Activated CD4-positive, alpha-beta T cell treated with anti-CD3 and anti-CD28 coated beads for 24 hours (primary cell): ENCODE data around the gene CLOCK.

Experiments used
- DNase-seq, 2 donors: peaks; one replicate each; pipeline ENCODE4 v3.0.0-alpha.2; 2020; ENCODE audit warnings: low read depth in 2 of 2

Gene CLOCK

DNA sequence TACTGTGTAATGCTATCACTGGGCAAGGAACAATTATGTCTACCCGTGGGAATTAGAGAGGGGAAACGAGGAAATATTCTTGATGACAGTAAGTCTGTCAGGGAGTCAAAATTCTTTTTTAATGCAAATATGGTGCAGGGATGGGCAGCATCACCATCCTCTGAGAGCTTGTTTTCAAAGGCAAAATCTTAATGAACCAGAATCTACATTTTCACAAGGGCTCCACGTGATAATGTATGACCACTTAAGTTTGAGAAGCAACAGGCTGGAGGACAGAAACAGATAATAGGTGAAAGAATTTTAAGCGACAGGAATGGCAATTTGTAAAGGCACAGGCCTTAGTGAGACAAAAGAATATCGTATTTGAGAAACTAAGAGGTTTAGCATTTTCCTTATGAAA, 63.4 kb downstream of the CLOCK start:
- no peak for DNase-seq

DNA sequence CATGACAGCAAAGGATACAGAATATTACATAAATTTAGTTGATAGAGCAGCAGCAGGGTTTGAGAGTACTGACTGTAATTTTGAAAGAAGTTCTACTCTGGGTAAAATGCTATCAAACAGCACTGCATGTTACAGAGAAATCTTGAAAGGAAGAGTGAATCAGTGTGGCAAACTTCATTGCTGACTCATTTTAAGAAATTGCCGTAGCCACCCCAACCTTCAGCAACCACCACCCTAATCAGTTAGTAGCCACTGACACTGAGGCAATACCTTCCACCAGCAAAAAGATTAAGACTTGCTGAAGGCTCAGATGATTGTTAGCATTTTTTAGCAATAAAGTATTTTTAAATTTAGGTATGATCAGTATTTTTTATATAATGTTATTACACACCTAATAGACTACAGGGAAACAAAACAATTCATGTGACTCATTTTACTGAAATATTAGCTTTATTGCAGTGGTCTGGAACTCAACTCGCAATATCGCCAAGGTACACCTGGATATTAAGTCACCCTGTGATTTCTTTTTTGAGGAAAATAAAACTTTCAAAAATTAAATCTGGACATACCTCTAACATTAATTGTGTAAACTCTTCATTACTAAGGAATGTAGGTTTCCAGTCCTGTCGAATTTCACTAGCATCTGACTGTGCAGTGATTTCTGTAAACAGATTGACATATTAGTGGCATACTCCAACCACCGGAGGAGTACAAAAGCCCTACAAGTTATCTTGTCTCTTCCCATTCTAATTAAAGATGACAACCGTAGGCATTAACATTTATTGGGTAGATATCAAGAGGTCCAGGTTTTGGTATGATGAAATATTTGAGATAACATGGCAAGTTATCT, 71.1 kb downstream of the CLOCK start:
- no peak for DNase-seq

DNA sequence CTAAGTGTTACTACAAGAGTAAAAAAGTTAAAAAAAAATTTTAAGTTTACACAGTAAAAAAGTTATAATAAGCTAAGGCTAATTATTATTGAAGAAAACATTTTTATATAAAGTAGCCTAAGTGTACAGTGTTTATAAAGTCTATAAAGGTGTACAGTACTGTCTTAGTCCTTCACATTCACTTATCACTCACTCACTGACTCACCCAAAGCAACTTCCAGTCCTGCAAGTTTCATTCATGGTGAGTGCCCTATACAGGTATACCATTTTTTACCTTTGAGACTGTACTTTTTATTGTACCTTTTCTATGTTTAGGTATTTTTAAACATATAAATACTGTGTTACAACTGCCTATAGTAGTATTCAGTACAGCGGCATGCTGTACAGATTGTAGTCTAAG, 76.7 kb downstream of the CLOCK start:
- no peak for DNase-seq

DNA sequence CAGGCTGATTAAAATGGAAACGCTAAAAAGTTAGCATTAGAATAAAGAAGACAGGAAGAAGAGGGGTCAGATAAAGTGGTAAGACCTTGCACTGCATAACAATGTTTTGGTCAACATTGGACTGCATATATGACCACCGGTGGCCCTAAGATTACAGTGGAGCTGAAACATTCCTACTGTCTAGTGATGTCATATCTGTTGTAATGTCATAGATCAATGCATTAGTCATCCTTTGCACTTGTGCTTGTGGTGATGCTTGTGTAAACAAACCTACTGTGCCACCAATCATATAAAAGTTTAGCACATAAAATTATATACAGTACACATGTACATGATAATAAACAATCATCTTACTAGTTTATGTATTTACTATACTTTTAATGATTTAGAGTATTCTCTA, 78.0 kb downstream of the CLOCK start:
- DNase-seq: no peak

DNA sequence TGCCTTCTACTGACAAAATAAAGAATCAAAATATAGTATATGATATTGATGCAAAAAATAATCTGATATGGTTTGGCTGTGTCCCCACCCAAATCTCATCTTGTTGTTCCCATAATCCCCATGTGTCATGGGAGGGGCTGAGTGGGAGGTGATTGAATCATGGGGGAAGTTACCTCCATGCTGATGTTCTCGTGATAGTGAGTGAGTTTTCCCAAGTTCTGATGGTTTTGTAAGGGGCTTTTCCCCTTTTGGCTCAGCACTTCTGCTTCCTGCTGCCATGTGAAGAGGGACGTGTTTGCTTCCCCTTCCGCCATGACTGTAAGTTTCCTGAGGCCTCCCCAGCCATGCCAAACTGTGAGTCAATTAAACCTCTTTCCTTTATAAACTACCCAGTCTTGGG, 80.7 kb downstream of the CLOCK start:
- no peak for DNase-seq

DNA sequence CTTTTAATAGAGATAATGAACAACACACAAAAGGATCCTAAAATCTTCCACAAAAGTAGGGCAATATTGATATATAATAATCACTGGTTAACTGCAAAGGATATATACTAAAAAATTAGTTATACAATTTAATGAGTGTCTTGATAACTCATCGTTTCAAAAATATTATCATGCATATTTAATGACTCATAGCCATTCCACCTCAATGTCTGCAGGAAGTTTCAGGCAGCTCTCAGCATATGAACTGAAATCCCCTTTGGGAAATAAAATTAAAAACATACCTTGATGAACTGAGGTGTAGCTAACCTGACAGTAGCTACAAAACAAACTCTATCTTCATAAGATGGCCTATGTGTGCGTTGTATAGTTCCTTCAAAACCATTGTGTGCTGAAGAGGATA, 88.1 kb downstream of the CLOCK start:
- no peak for DNase-seq

DNA sequence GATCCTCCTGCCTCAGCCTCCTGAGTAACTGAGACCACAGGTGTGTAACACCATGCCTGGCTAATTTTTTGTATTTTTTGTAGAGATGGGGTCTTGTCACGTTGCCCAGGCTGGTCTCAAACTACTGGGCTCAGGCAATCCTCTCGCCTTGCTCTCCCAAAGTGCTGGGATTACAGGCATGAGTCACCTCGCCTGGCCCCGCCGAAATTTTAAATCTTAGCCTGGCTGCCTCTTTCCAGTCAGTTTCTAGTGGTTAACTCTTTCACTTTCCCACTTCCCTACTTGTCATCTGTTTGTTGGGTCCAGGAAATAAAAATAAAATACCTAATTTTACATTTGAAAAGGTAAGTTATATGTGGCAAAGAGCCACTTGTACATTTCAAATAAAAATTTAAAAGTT, 88.5 kb downstream of the CLOCK start:
- DNase-seq: no peak

DNA sequence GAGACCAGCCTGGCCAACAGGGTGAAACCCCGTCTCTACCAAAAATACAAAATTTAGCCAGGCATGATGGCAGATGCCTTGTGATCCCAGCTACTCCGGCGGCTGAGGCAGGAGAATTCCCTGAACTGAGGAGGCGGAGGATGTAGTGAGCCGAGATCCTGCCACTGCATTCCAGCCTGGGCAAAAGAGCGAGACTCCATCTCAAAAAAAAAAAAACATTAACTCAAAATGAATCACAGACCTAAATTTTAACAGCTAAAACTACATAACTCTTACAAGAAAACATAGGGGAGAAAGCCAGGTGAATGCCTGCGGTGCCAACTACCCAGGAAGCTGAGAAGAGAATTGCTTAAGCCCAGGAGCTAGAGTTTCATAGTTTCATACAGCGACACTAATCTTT, 96.1 kb downstream of the CLOCK start:
- DNase-seq: no peak

DNA sequence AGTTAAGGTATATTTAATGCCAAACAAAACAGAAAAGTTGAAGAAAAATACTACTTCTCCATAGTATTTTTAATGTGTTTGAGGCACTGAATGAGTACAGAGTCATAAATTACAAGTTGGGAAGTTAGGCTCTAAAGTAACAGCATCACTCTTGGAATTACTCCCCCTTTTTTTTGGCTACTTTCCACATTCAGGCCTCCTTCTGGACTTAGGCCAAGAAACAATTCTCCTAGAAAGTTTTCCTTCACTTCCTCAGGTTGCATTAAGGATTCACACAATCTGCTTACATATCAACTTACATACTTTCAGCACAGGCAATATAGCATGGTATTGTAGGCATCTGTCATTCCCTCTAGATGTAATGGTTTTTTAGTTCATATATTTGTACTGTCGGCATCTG, 98.9 kb downstream of the CLOCK start:
- no peak for DNase-seq

DNA sequence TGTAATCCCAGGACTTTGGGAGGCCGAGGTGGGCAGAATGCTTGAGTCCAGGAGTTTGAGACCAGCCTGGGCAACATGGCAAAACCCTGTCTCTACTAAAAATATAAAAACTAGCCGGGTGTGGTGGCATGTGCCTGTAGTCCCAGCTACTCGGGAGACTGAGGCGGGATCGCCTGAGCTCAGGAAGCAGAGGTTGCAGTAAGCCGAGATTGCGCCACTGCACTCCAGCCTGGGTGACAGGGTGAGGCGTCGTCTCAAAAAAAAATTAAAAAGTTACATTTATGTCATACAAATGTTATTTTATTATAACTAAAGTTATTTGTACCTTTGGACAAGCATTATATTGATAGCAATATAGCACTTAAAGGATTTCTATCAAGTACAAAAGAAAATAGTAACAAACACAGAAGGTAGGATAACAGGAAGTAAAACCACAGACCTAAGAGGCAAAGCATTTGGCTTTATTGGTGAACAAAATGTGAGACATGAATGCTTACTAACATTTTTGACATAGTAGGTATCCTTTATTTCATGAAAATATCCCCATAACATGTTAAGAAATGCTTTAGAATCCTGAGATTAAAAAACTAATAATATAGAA, 99.5 kb downstream of the CLOCK start:
- DNase-seq: no peak

DNA sequence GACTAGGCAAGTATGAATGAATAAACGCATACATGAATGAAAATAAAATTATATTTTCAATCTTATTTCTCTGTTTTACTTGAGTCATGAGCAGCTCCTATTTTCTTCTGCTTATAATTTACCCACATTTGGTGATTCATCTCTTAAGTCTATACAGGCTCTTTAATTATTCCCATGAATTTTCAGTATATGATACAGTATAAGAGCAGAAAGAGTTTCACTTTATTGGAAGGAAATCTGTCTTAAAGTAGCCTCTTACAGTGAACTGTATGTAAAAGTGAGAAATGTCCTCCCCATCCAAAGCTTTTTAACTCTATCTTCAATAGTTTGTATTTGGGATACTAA, 100.2 kb downstream of the CLOCK start:
- no peak for DNase-seq

DNA sequence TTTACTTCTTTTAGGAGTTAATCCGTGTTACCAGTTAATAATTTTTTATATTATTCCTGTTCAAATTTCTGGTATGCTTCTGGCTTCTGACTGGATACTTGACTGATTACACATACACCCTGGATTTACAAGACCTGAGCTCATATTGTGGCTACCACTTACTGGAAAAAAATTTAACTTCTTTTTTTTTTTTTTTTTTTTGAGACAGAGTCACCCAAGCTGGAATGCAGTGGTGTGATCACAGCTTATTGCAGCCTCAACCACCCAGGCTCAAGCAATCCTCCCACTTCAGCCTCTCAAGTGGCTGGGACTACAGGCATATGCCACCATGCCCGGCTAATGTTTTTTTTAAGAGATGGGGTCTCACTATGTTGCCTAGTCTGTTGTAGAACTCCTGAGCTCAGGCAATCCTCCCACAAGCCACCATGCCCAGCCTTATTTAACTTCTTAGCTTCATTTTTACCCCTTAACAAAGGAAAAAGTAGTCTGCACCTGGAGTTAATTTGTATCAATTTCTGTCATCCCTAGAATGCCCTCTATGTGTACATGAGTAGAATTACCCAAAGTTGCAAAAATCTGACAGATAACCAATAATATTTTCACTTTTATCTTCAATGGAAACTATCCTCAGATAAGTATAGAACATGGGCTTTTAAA, 100.7 kb downstream of the CLOCK start:
- no peak for DNase-seq

DNA sequence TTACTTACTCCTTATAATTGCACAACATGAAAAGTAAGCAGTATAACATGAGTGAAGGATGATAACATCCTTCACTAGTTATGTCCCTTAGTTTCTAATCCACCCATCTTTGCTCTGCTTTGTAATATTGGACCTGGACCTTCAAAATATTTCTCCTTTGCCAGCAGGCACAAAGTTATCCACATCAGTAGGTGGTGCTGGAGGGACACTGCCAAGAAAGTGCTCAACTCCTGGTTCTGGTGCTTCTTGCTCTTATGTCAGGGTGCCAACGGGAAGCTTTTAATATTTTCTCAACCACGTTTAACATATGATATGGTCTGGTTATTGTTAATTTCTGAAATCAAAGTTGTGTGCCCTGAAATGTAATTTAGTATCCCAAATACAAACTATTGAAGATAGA, 101.9 kb downstream of the CLOCK start:
- no peak for DNase-seq

DNA sequence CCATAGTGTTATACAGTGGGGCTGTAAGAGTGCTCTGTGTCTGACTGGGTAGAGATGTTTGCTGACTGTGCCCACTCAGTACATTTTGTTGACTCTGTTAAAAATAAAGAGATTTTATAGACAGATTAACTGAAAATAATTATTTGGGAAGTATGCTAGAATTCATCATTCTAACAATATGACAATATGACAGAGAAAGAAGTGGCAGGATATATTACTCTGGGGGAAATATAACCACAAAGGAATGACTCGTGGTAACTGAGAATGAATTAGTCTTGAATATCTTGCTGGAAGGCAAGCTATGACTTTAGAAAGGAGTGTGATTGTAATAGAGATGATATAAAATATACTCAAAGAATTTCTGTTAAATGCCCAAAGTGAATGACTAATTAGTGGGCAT, 104.2 kb downstream of the CLOCK start:
- no peak for DNase-seq

DNA sequence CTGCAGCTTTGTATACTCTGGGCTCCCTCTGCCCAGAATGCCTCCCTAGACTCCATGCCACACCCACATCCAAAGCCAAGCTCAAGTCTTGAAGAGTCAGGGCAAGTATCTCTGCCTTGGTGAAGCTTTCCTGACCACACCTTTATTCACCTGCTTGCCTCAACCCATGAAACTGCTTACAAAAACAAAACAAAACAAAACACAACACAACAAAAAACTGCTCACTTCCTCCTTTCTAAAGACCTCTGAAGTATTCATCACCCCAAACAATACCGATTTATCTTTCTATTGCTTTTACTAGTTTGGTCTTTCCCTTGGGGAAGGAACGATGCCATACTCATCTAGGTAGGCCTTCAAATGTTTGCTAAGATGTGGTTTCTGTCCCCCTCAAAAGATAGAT, 105.9 kb downstream of the CLOCK start:
- no peak for DNase-seq

DNA sequence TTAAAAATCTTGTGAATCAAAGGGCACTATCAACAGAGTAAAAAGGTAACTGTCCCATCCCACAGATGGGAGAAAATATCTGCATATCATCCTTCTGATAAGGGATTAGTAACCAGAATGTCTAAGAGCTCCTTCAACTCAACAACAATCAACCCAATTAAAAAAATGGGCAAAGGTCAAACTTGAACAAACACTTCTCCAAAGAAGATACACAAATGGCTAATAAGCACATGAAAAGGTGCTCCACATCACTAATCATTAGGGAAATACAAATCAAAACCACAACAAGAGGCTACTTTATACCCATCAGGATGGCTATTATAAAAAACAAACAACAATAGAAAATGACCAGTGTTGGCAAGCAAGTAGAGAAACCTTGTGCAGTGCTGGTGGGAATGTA, 107.7 kb downstream of the CLOCK start:
- no peak for DNase-seq

DNA sequence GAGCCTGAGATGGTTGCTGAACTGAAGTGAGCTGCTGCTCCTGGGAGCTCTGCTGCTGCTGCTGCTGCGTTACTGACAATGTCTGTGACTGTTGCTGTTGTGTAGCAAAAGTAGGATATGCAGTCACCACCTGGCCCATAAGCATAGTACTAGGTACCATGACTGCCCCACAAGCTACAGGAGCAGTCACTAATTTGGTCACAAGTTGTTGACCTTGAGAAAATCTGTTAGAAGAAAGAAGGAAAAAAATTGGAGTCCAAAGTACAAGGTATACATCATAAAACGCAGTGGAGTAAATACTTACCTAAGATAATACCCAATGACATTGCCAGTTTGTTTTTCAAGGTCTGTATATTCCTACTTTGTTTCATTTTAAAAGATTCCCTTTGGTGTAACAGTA, 108.4 kb downstream of the CLOCK start:
- no peak for DNase-seq

DNA sequence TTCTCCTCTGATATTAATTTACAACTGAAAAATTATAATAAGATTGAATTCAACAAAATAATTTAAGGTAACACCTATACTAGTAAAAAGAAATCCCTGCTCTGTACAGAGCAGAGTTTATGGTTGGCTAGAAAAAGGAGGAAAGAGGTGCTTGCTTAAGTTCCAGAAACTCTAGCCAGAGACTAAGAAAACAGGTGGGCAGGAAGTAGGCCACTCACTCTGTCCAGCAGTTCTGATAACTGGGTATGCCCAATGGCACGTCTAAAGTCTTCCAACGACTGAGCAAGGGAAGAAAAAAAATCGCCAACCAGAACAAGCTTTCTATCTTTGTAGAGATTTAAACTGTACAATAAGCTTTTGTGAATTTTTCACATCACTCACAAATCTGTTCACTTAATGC, 108.9 kb downstream of the CLOCK start:
- no peak for DNase-seq

DNA sequence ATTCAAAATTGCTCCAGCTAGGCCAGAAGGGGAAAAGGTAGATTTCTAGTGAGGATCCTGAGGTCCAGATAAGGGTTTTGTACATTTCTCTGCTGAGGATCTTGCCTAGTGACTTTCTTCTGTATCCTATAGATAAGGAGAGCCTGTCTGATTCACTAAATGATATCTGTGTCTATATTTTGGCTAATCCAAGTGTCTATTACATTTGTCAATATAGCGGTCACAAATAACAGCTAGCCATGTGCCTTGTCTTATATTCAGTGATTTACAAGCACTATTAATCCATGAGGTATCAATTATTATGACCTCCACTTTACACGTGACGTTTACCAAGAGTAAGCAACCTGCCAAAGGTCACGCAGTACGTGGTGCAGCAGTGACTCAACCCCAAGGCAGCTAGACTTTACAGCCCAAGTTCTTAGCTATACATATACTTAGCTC, 109.3 kb downstream of the CLOCK start:
- no peak for DNase-seq

DNA sequence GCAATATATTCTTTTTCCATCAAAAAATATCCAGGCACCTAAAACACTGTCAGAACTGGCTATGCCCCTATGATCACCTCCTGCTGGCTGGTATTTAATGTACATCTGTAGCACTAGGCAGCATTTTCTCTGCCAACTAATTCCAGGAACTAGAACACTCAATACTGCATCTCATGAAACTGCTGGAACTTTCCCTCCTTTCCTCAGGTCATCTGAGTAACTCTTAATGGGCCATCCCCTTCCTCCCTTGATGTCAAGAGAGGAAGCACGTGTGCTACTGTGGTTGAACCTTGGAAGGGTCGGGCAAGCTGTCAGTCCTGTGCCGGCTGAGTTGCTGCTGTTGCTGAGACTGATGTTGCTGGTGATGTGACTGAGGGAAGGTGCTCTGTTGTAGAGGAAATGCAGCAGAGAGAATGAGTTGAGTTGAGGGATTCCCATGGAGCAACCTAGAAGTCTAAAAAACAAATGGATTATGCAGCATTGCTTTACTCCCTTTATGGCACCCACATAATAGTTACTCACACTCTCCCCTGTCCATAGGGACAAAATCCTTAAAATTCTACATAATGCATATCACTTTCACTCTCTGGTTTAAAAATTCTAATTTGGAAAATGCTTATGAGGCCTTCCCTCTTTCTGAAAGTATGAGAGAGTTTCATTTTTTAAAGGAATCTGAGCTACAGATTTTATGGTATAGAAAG, 111.4 kb downstream of the CLOCK start:
- DNase-seq: no peak

DNA sequence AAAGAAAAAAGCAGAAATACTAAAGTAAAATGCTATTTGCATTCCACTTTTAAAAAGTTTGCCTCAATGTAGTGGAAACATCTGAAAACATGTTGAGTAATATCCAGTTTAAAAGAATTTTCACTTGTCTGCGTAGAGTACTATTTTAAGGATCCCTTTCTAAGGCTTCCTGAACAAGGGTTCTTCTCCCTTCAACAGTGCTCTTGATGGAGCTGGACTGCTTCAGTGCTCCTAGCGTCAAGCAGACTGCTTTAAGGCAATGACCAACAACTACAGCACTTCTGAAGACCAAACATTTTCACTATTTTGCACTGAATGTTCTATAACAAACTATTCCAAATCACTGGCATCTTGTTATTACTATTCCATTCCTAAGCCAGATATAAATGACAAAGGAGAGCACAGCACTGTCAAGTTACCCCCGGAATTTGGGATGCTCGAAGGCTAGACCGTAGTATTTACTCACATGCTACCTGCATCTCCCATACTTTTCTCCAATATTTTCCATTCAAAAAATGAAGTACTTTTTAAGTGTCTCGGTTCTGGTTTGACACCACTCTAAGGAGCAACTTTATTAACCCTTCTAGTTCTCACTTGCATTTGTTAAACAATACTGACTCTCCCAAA, 114.9 kb downstream of the CLOCK start:
- no peak for DNase-seq

DNA sequence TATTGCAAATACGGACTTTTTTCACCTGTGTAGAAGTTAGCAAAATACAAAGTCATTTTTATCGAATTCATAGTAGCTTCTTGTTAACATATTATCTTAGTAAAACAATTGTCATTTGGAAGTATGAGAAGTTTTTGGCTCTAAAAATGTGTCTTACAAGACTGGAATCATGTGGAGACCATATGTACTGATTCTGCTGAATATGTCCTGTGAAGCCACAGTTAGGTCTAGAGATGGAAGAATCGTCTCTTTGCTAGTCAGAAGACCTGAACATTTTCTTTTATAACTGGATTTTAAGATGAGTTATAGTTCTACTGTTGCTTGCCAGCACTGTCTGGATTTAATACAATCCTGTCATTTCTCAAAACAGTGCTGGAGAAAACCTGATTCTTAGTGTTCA, 121.9 kb downstream of the CLOCK start:
- no peak for DNase-seq
